T-helper 1 cell treated with Interleukin-12 subunit alpha and Interleukin-12 subunit beta and Interleukin-4 antibody, amounts not matched to agents 30 μg/mL and 1 μg/mL, for 36 hours (primary cell): ENCODE results near the gene CPNE9.
A peak's percentile ranks its signal among the peaks of the same experiment; 100 is the strongest.

ENCODE experiments used
- H3K27ac Mint-ChIP-seq: one replicate; pipeline ENCODE4 v1.8.0; 2021; ENCODE audit warnings: mild to moderate bottlenecking, mixed read lengths
- H3K27me3 Mint-ChIP-seq: one replicate; pipeline ENCODE4 v1.8.0; 2021; ENCODE audit warnings: low read depth, mixed read lengths
- H3K36me3 Mint-ChIP-seq: one replicate; pipeline ENCODE4 v1.8.0; 2021; ENCODE audit warnings: low read depth, mixed read lengths
- H3K4me1 Mint-ChIP-seq: one replicate; pipeline ENCODE4 v1.8.0; 2021; ENCODE audit warnings: low read depth, mixed read lengths
- H3K4me3 Mint-ChIP-seq: one replicate; pipeline ENCODE4 v1.8.0; 2021; ENCODE audit warnings: mild to moderate bottlenecking, moderate library complexity, mixed read lengths
- H3K9me3 Mint-ChIP-seq: one replicate; pipeline ENCODE4 v1.8.0; 2021; ENCODE audit warnings: mixed read lengths

The CPNE9 gene

DNA sequence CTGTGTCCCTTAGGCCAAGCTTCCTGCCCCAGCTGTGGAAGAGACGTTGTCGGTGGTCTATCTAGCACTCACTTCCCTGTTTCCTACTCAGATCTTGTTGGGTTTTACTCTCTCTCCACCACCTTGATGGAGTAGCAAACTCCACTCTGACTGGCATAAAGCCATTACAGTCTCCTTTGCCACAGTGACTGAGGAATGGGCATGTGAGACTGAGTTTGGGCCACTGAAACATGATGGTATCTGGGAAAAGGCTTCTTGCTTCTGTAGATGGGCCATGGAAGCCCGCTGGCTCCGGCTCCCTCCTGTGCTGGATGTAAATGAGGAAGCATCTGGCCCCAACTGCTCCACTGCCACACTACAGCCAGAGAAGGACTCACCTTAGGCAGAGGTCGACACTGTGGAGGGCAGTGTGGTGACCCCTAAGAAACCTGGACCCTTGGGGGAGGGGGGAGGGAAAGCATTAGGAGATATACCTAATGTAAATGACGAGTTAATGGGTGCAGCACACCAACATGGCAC lies 75.5 kb downstream of the CPNE9 start:
- Mint-ChIP-seq H3K4me3 (no peak overlapping the region), H3K27ac (peak overlapping the region; percentile 81), H3K4me1 (peaks cover 42% of the 10 kb centered on the region), H3K9me3 (no peaks in the 10 kb centered on the region), H3K36me3 (peaks cover 29% of the 10 kb centered on the region), H3K27me3 (no peaks in the 10 kb centered on the region)
